Aortic smooth muscle cell (primary cell): ENCODE results near the gene USP9X. TPM values are rescaled to one million over a fixed set of nuclear protein-coding genes. Genes with fewer than 3 reads are reported as not detected.

Source experiments
- total RNA-seq: library from RNA; depleted of rRNA; stranded (reverse); fragments of >200 nt; gene quantifications from 2 replicates; pipeline ENCODE4 v1.2.3, GENCODE V29; 2014

USP9X gene, protein sequence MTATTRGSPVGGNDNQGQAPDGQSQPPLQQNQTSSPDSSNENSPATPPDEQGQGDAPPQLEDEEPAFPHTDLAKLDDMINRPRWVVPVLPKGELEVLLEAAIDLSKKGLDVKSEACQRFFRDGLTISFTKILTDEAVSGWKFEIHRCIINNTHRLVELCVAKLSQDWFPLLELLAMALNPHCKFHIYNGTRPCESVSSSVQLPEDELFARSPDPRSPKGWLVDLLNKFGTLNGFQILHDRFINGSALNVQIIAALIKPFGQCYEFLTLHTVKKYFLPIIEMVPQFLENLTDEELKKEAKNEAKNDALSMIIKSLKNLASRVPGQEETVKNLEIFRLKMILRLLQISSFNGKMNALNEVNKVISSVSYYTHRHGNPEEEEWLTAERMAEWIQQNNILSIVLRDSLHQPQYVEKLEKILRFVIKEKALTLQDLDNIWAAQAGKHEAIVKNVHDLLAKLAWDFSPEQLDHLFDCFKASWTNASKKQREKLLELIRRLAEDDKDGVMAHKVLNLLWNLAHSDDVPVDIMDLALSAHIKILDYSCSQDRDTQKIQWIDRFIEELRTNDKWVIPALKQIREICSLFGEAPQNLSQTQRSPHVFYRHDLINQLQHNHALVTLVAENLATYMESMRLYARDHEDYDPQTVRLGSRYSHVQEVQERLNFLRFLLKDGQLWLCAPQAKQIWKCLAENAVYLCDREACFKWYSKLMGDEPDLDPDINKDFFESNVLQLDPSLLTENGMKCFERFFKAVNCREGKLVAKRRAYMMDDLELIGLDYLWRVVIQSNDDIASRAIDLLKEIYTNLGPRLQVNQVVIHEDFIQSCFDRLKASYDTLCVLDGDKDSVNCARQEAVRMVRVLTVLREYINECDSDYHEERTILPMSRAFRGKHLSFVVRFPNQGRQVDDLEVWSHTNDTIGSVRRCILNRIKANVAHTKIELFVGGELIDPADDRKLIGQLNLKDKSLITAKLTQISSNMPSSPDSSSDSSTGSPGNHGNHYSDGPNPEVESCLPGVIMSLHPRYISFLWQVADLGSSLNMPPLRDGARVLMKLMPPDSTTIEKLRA (N-terminal part only)
- total RNA-seq, result 132 and 141 TPM in 2 replicates

DNA sequence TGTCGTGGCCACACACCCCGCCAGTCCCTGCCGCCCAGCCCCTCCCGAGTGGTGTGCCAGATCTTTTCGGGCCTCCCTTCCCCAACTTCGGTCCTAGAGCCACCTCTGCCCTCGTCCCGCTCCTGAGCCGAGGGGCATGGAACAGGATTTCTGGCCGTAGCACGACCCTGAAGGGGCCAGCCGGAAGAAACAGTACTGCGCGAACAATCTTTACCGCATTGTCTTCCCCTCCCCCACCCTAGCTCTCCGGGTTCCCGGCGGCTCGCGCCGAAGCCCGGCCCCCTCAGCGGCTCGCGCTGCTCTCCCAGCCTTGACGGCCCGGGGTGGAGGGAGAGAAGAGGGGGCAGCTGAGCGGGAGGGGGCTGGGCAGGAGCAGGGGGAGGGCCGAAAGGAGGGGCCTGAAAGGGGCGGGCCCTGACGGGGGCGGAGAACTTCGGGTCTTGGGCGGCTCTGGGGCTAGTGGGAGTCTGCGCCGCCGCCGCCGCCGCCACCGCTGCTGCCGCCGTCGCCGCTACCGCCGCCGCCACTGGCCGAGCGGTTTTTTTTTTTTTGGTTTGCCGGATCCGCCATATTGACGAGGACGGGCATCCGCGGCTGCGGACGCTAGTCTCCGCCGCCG, at the start of gene USP9X:
Gene USP9X, plus strand, starts transcription at position 553 of the 619 bp plus-strand sequence. CDS start 38,184 bp downstream, outside the sequence.

Other genes with a start within 250 kb of the USP9X start
- gene DDX3X, start 248.7 kb downstream of the USP9X start, total RNA-seq, result 185 and 263 TPM in 2 replicates